ENCODE measurements around the gene PRRG4.

DNA sequence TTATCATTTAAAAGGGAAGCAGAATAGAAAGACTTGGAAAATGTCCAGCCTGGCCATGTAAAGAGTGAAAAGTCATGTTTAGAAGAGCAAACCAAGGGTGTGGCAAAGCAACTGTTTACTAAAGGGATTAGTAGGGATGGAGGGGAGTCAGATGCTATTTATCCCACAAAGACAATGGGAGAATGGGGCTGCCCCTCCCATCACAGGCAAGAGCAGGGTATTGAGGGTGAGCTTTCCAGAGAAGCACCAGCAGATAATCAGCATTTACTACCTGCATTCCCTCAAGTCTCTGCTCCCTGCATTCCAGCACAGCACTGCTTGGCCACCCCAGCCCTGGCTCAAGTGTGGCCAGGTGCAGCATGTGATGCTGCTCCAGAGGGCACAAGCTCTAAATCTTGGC, 44.4 kb downstream of the PRRG4 start:
- TF ChIP-seq EZH2 (IDR thresholded peaks at IDR 0.05; ENCODE audit: insufficient read depth, poor library complexity, severe bottlenecking) (no peak), EZH2phosphoT487 (IDR thresholded peaks at IDR 0.05; ENCODE audit: insufficient read depth, low read depth) (no peak)

All from GM23248 (cell line).